Muscle layer of duodenum (tissue), 2 donors: ENCODE results near the gene SRPK1.
A peak's percentile ranks its signal among the peaks of the same experiment; 100 is the strongest.

ENCODE experiments used
- H3K27ac ChIP-seq: one replicate; pipeline ENCODE4 v1.7.0; 2013; ENCODE audit warnings: mild to moderate bottlenecking, low read length
- H3K27me3 ChIP-seq: one replicate; pipeline ENCODE4 v1.7.0; 2013; ENCODE audit warnings: low read depth, mild to moderate bottlenecking, control low read depth, low read length
- H3K36me3 ChIP-seq, 2 donors: one replicate each; pipeline ENCODE4 v1.7.0; 2013; ENCODE audit warnings: low read length in 2 of 2, control low read depth in 1 of 2, mild to moderate bottlenecking in 1 of 2; ENCODE audit not compliant: insufficient read depth in 2 of 2, control insufficient read depth in 1 of 2
- H3K4me1 ChIP-seq, 2 donors: one replicate each; pipeline ENCODE4 v1.7.0; 2013; ENCODE audit warnings: low read length in 2 of 2, mild to moderate bottlenecking in 2 of 2, control low read depth in 1 of 2, moderate library complexity in 1 of 2; ENCODE audit not compliant: insufficient read depth in 2 of 2, control insufficient read depth in 1 of 2
- H3K4me3 ChIP-seq, 2 donors: one replicate each; pipeline ENCODE4 v1.7.0; 2013; ENCODE audit warnings: low read length in 2 of 2, low read depth in 1 of 2, mild to moderate bottlenecking in 1 of 2
- H3K9me3 ChIP-seq, 2 donors: one replicate each; pipeline ENCODE4 v1.7.0; 2013; ENCODE audit warnings: low read length in 2 of 2, control low read depth in 1 of 2, mild to moderate bottlenecking in 1 of 2; ENCODE audit not compliant: control insufficient read depth in 1 of 2
- donor health status: healthy.

Gene SRPK1

GRCh38 chr6:35920793-35921732 lies at the start of gene SRPK1:
TSS of gene SRPK1 (minus strand) at chr6:35921098. CDS start at chr6:35921056, 42 bp downstream.
- Histone ChIP-seq H3K9me3 (no peaks in the 10 kb centered on the region), H3K36me3 (no peaks in the 10 kb centered on the region), H3K27me3 (no peaks in the 10 kb centered on the region), H3K27ac (peak within 1 kb of the TSS; percentile 86), H3K4me1 (peaks cover 0 to 21% of the 10 kb centered on the region in 2 donors), H3K4me3 (peak within 1 kb of the TSS; percentile 84 to 91)

- Histone ChIP-seq H3K36me3 (no peaks in the 10 kb centered on the region), H3K27ac (no peak overlapping the region), H3K9me3 (no peaks in the 10 kb centered on the region), H3K4me3 (no peak overlapping the region), H3K27me3 (no peaks in the 10 kb centered on the region), H3K4me1 (no peaks in the 10 kb centered on the region)
These were observed 49.3 kb upstream of the SRPK1 start for GRCh38 chr6:35970181-35970580.

GRCh38 chr6:35969646-35970045 lies 48.7 kb upstream of the SRPK1 start:
- Histone ChIP-seq H3K9me3 (no peaks in the 10 kb centered on the region), H3K4me3 (no peak overlapping the region), H3K27ac (no peak overlapping the region), H3K27me3 (no peaks in the 10 kb centered on the region), H3K36me3 (no peaks in the 10 kb centered on the region), H3K4me1 (no peaks in the 10 kb centered on the region)

GRCh38 chr6:35968821-35969220 lies 47.9 kb upstream of the SRPK1 start:
- Histone ChIP-seq H3K27ac (no peak overlapping the region), H3K4me3 (no peak overlapping the region), H3K9me3 (no peaks in the 10 kb centered on the region), H3K27me3 (no peaks in the 10 kb centered on the region), H3K4me1 (no peaks in the 10 kb centered on the region), H3K36me3 (no peaks in the 10 kb centered on the region)

GRCh38 chr6:35967076-35967774 lies 46.3 kb upstream of the SRPK1 start:
- Histone ChIP-seq H3K27ac (no peak overlapping the region), H3K4me1 (no peaks in the 10 kb centered on the region)

GRCh38 chr6:35962779-35963560 lies 42.1 kb upstream of the SRPK1 start:
- Histone ChIP-seq H3K36me3 (no peaks in the 10 kb centered on the region), H3K27me3 (peaks cover 2% of the 10 kb centered on the region), H3K9me3 (no peaks in the 10 kb centered on the region), H3K4me1 (no peaks in the 10 kb centered on the region), H3K27ac (no peak overlapping the region), H3K4me3 (no peak overlapping the region)

More at GRCh38 chr6:35967076-35967774, 46.3 kb upstream of the SRPK1 start:
- Histone ChIP-seq H3K9me3 (no peaks in the 10 kb centered on the region), H3K36me3 (no peaks in the 10 kb centered on the region), H3K27me3 (no peaks in the 10 kb centered on the region), H3K4me3 (no peak overlapping the region)

GRCh38 chr6:35960187-35960586 lies 39.3 kb upstream of the SRPK1 start:
- Histone ChIP-seq H3K27me3 (peaks cover 2% of the 10 kb centered on the region), H3K27ac (no peak overlapping the region), H3K4me3 (no peak overlapping the region), H3K36me3 (no peaks in the 10 kb centered on the region), H3K9me3 (no peaks in the 10 kb centered on the region), H3K4me1 (no peaks in the 10 kb centered on the region)

GRCh38 chr6:35955970-35956369 lies 35.1 kb upstream of the SRPK1 start:
- Histone ChIP-seq H3K27me3 (no peaks in the 10 kb centered on the region), H3K36me3 (no peaks in the 10 kb centered on the region), H3K4me1 (no peaks in the 10 kb centered on the region), H3K4me3 (no peak overlapping the region), H3K9me3 (no peaks in the 10 kb centered on the region), H3K27ac (no peak overlapping the region)

- H3K27ac ChIP-seq = no peak overlapping the region
- no peaks in the 10 kb centered on the region for H3K4me1 ChIP-seq
- H3K9me3 ChIP-seq = no peaks in the 10 kb centered on the region
- H3K36me3 ChIP-seq = no peaks in the 10 kb centered on the region
- no peak overlapping the region for H3K4me3 ChIP-seq
- no peaks in the 10 kb centered on the region for H3K27me3 ChIP-seq
These were observed 34.6 kb upstream of the SRPK1 start for GRCh38 chr6:35955521-35955920.

GRCh38 chr6:35955071-35955470 lies 34.2 kb upstream of the SRPK1 start:
- no peaks in the 10 kb centered on the region for H3K36me3 ChIP-seq
- H3K27ac ChIP-seq = no peak overlapping the region
- no peaks in the 10 kb centered on the region for H3K9me3 ChIP-seq
- no peaks in the 10 kb centered on the region for H3K4me1 ChIP-seq
- H3K4me3 ChIP-seq = no peak overlapping the region
- H3K27me3 ChIP-seq = no peaks in the 10 kb centered on the region

- Histone ChIP-seq H3K4me3 (no peak overlapping the region), H3K27ac (no peak overlapping the region), H3K36me3 (no peaks in the 10 kb centered on the region), H3K4me1 (no peaks in the 10 kb centered on the region), H3K9me3 (no peaks in the 10 kb centered on the region), H3K27me3 (no peaks in the 10 kb centered on the region)
These were observed 33.4 kb upstream of the SRPK1 start for GRCh38 chr6:35954333-35954732.
